IMR-90 (cell line): Measurements from ENCODE around the gene OGFR. TPM values are rescaled to one million over a fixed set of nuclear protein-coding genes. Genes with fewer than 3 reads are reported as not detected.

Source experiments
- ATAC-seq: fragments of 200-7000 bp; cut with Tn5 transposase; 2 replicates; pipeline ENCODE4 v1.9.1; 2020; ENCODE audit warnings: low read depth, mild to moderate bottlenecking, moderate library complexity
- BruUV-seq: library from RNA; stranded (reverse); fragments of 400-500 nt; replicated peaks from 2 replicates; lab custom pipeline; 2021; lab: Mats Ljungman, UMichigan
- CTCF ChIA-PET: fragments of 300-600 bp; formaldehyde crosslinking; extraction: SDS; loops from one replicate; lab custom pipeline; 2021; ENCODE audit warnings: antibody characterized with exemption; lab: Yijun Ruan, JAX
- POLR2A ChIA-PET: fragments of 300-600 bp; sonication (Branson Sonifier 250); formaldehyde crosslinking; loops from one replicate; lab custom pipeline; 2022; ENCODE audit warnings: antibody characterized with exemption; ENCODE audit not compliant: unreplicated experiment; lab: Charles Lee
- DNase-seq: peaks from one replicate; pipeline ENCODE4 v3.0.0; 2013
- H2AFZ ChIP-seq: replicated peaks from 2 replicates; pipeline ENCODE3; 2013; ENCODE audit warnings: low read length, mild to moderate bottlenecking; ENCODE audit not compliant: poor library complexity
- H2AK5ac ChIP-seq: 2 replicates; pipeline ENCODE4 v1.6.1; 2013; ENCODE audit warnings: low read depth, low read length, inconsistent platforms
- H2AK9ac ChIP-seq: replicated peaks from 2 replicates; pipeline ENCODE3; 2013; ENCODE audit warnings: mild to moderate bottlenecking, low read depth, low read length, moderate library complexity; ENCODE audit not compliant: poor library complexity
- H2BK120ac ChIP-seq: 2 replicates; pipeline ENCODE4 v1.6.1; 2013; ENCODE audit warnings: low read depth, low read length, inconsistent platforms
- H2BK15ac ChIP-seq: 3 replicates; pipeline ENCODE4 v1.6.1; 2013; ENCODE audit warnings: low read depth, low read length, inconsistent platforms
- H2BK20ac ChIP-seq: 2 replicates; pipeline ENCODE4 v1.6.1; 2013; ENCODE audit warnings: low read depth, mild to moderate bottlenecking, inconsistent platforms, low read length, moderate library complexity
- H2BK5ac ChIP-seq: 2 replicates; pipeline ENCODE4 v1.6.1; 2013; ENCODE audit warnings: mild to moderate bottlenecking, low read depth, low read length, inconsistent platforms; ENCODE audit not compliant: poor library complexity, severe bottlenecking
- H3K14ac ChIP-seq: replicated peaks from 2 replicates; pipeline ENCODE4 v1.6.1; 2013; ENCODE audit warnings: low read depth, low read length, inconsistent platforms
- H3K18ac ChIP-seq: 2 replicates; pipeline ENCODE4 v1.6.1; 2013; ENCODE audit warnings: low read depth, low read length, control low read depth
- H3K23ac ChIP-seq: 2 replicates; pipeline ENCODE4 v1.6.1; 2013; ENCODE audit warnings: low read depth, low read length, inconsistent platforms
- H3K27ac ChIP-seq: 2 replicates; pipeline ENCODE4 v1.5.1; 2013; ENCODE audit warnings: mild to moderate bottlenecking, control low read depth, low read length; ENCODE audit not compliant: insufficient read depth
- H3K27me3 ChIP-seq: 2 replicates; pipeline ENCODE4 v1.6.1; 2013; ENCODE audit warnings: low read length; ENCODE audit not compliant: control insufficient read depth, insufficient read depth
- H3K36me3 ChIP-seq: 2 replicates; pipeline ENCODE4 v1.6.1; 2013; ENCODE audit warnings: low read length, mixed read lengths; ENCODE audit not compliant: control insufficient read depth, insufficient read depth
- H3K4ac ChIP-seq: 2 replicates; pipeline ENCODE4 v1.6.1; 2013; ENCODE audit warnings: low read depth, low read length, inconsistent platforms
- H3K4me1 ChIP-seq: 2 replicates; pipeline ENCODE4 v1.6.1; 2013; ENCODE audit warnings: low read length, mixed read lengths; ENCODE audit not compliant: control insufficient read depth, insufficient read depth
- H3K4me2 ChIP-seq: 2 replicates; pipeline ENCODE4 v1.6.1; 2013; ENCODE audit warnings: low read depth, mild to moderate bottlenecking, control low read depth, low read length, moderate library complexity
- H3K4me3 ChIP-seq: 2 replicates; pipeline ENCODE4 v1.5.1; 2013; ENCODE audit warnings: low read depth, mild to moderate bottlenecking, control low read depth, low read length, moderate library complexity; ENCODE audit not compliant: insufficient read depth
- H3K56ac ChIP-seq: 2 replicates; pipeline ENCODE4 v1.6.1; 2013; ENCODE audit warnings: low read length, inconsistent platforms; ENCODE audit not compliant: insufficient read depth; ENCODE audit errors: extremely low read depth
- H3K79me1 ChIP-seq, 2 experiments: 2 replicates each; pipeline ENCODE4 v1.6.1; 2013; ENCODE audit warnings: low read length in 2 of 2, inconsistent platforms in 1 of 2, low read depth in 1 of 2
- H3K9ac ChIP-seq: 2 replicates; pipeline ENCODE4 v1.6.1; 2013; ENCODE audit warnings: low read depth, low read length, control low read depth
- H3K9me1 ChIP-seq: 2 replicates; pipeline ENCODE4 v1.6.1; 2013; ENCODE audit warnings: low read length, inconsistent platforms; ENCODE audit not compliant: insufficient read depth
- H3K9me3 ChIP-seq: 2 replicates; pipeline ENCODE4 v1.6.1; 2013; ENCODE audit warnings: low read length; ENCODE audit not compliant: control insufficient read depth, insufficient read depth
- H4K20me1 ChIP-seq: 2 replicates; pipeline ENCODE4 v1.6.1; 2013; ENCODE audit warnings: low read length, inconsistent platforms; ENCODE audit not compliant: insufficient read depth
- H4K5ac ChIP-seq: 2 replicates; pipeline ENCODE4 v1.6.1; 2013; ENCODE audit warnings: mild to moderate bottlenecking, low read depth, low read length, control low read depth
- H4K8ac ChIP-seq, 2 experiments: 2 replicates each; pipeline ENCODE4 v1.6.1; 2013; ENCODE audit warnings: low read depth in 2 of 2, low read length in 2 of 2, control low read depth in 1 of 2, inconsistent platforms in 1 of 2
- H4K91ac ChIP-seq: 2 replicates; pipeline ENCODE4 v1.6.1; 2013; ENCODE audit warnings: low read depth, low read length, inconsistent platforms; ENCODE audit not compliant: insufficient read depth
- CHD1 ChIP-seq: IDR thresholded peaks from 2 replicates; pipeline ENCODE4 v1.6.1; 2012; ENCODE audit warnings: low read depth, low read length, improper control_type of control experiment
- MXI1 ChIP-seq: IDR thresholded peaks from 2 replicates; pipeline ENCODE4 v1.6.1; 2012; ENCODE audit warnings: low read depth, mild to moderate bottlenecking, low read length, moderate library complexity, borderline replicate concordance
- SMC3 ChIP-seq: fragments of 150-350 bp; IDR thresholded peaks from 2 replicates; pipeline ENCODE4 v1.6.1; 2016; ENCODE audit warnings: low read depth, mild to moderate bottlenecking, antibody characterized with exemption, low read length, moderate library complexity
- WGBS, 2 experiments: methylation state at CpG; one replicate each; pipeline versions ENCODE4 v1.1.5 to v1.1.7; 2013; ENCODE audit warnings: missing lambda C conversion rate in 2 of 2; ENCODE audit not compliant: insufficient read length in 1 of 2; ENCODE audit errors: extremely low coverage in 2 of 2; 5-methylcytosine and 5-hydroxymethylcytosine counted together
- dilution Hi-C: fragments of 300-500 bp; cut with HindIII; formaldehyde crosslinking; loops from one replicate; pipeline ENCODE4 v1.14.3; 2018; ENCODE audit warnings: low sequenced_read_pairs; ENCODE audit not compliant: unreplicated experiment
- in situ Hi-C: fragments of 300-500 bp; cut with MboI; formaldehyde crosslinking; loops from 3 replicates; pipeline ENCODE4 v1.14.3; 2019; ENCODE audit warnings: low sequenced_read_pairs, inconsistent platforms, mixed read lengths
- intact Hi-C: fragments of 100-400 bp; cut with micrococcal nuclease; formaldehyde crosslinking; loops from 2 replicates; pipeline ENCODE4 v1.10.0; 2022
- polyA plus RNA-seq, 3 experiments: library from polyadenylated mRNA; depleted of rRNA; stranded (reverse); fragments of >200 nt; gene quantifications; 2 replicates each; pipeline ENCODE4 v1.2.3, GENCODE V29; 2012; ENCODE audit warnings: low replicate concordance in 1 of 3
- total RNA-seq: library from RNA; depleted of rRNA; stranded (reverse); fragments of >200 nt; gene quantifications from 2 replicates; pipeline ENCODE4 v1.2.3, GENCODE V29; 2012

Gene OGFR
- total and polyA plus RNA-seq, 2 of the 4 experiments (the other 2 are of a cell fraction) = 22.4 to 30.1 TPM

GRCh38 chr20:62821726-62822210 lies 17.1 kb downstream of the OGFR start:
- intact Hi-C loops = no loop called here

More at GRCh38 chr20:62821726-62822210, 17.1 kb downstream of the OGFR start:
- H3K4ac ChIP-seq = no peak overlapping the region
- no peak overlapping the region for H3K4me3 ChIP-seq
- CTCF ChIA-PET = no interaction called here
- no peak overlapping the region for H2AFZ ChIP-seq
- no peak overlapping the region for H2BK20ac ChIP-seq
- TF ChIP-seq SMC3 = no peak
- no peak for TF ChIP-seq CHD1
- no peak for TF ChIP-seq MXI1
- no peaks in the 10 kb centered on the region for H3K9me1 ChIP-seq
- H3K56ac ChIP-seq = no peak overlapping the region
- H2BK5ac ChIP-seq = no peak overlapping the region
- ATAC-seq = no peak
- peaks cover 10% of the 10 kb centered on the region; the same call in 1 of the 2 replicates for H3K27me3 ChIP-seq
- no peak overlapping the region for H2BK15ac ChIP-seq
- no peak overlapping the region for H3K23ac ChIP-seq
- no peaks in the 10 kb centered on the region for H3K9me3 ChIP-seq
- H2BK120ac ChIP-seq = no peak overlapping the region
- in situ Hi-C loops (no loop called here), dilution Hi-C loops (no loop called here)
- DNase-seq = no peak
- H4K5ac ChIP-seq = no peak overlapping the region
- no peak overlapping the region for H3K14ac ChIP-seq
- no peak overlapping the region for H2AK9ac ChIP-seq
- peaks cover 14% of the 10 kb centered on the region for H3K4me1 ChIP-seq
- no TSS peak for BruUV-seq
- H3K36me3 ChIP-seq = no peaks in the 10 kb centered on the region
- no peak overlapping the region for H3K4me2 ChIP-seq
- H2AK5ac ChIP-seq = no peak overlapping the region
- no peak overlapping the region for H3K27ac ChIP-seq
- H4K91ac ChIP-seq = no peak overlapping the region
- no CpG with 5 or more reads among the region's 12 CpGs for WGBS, 2 experiments
- H3K18ac ChIP-seq = no peak overlapping the region
- H3K79me1 ChIP-seq = no peaks in the 10 kb centered on the region
- H4K20me1 ChIP-seq = no peaks in the 10 kb centered on the region
- no peak overlapping the region for H4K8ac ChIP-seq
- H3K9ac ChIP-seq = no peak overlapping the region
- POLR2A ChIA-PET = no interaction called here
